ENCODE data around the gene SNUPN. TPM values are rescaled to one million over a fixed set of nuclear protein-coding genes. Genes with fewer than 3 reads are reported as not detected.
"Not testable (repeated sequence)": the region's sequence is repeated elsewhere in the genome, so short reads cannot be mapped to it uniquely, and the experiment has no call there.

SNUPN gene
- total RNA-seq, 6 donors from 2014 or later: 14.1 to 30.4 (median 22.4) TPM

GRCh38 chr15:75570126-75570845 lies 55.2 kb downstream of the SNUPN start:
- Histone ChIP-seq H3K27ac (no peak overlapping the region), H3K27me3 (no peaks in the 10 kb centered on the region), H3K36me3 (no peaks in the 10 kb centered on the region), H3K4me3 (no peak overlapping the region), H3K9me3 (no peaks in the 10 kb centered on the region), H3K4me1 (peaks cover 0 to 11% (median 9%) of the 10 kb centered on the region in 4 donors)
- TF ChIP-seq POLR2A (IDR thresholded peaks at IDR 0.05): no peak
- no peak for TF ChIP-seq POLR2AphosphoS5 (IDR thresholded peaks at IDR 0.05)
- no peak for TF ChIP-seq EP300 (IDR thresholded peaks at IDR 0.05)
- TF ChIP-seq CTCF (IDR thresholded peaks at IDR 0.05): no peak
- DNase-seq (no peak), ATAC-seq (ENCODE audit: low FRiP score in 2 of 2) (peak in 1 of 2 donors; percentile 42)
- WGBS, 2 donors: 67 to 84% methylated on average over 8 of the region's 8 CpGs

- ATAC-seq (ENCODE audit: low FRiP score in 2 of 2) (no peak), DNase-seq (no peak)
- H3K27ac ChIP-seq: no peak overlapping the region
- no peaks in the 10 kb centered on the region for H3K9me3 ChIP-seq
- no peaks in the 10 kb centered on the region for H3K4me1 ChIP-seq
- no peaks in the 10 kb centered on the region for H3K36me3 ChIP-seq
- H3K4me3 ChIP-seq: no peak overlapping the region
- TF ChIP-seq CTCF (IDR thresholded peaks at IDR 0.05) (no peak), EP300 (IDR thresholded peaks at IDR 0.05) (no peak), POLR2AphosphoS5 (IDR thresholded peaks at IDR 0.05) (no peak), POLR2A (IDR thresholded peaks at IDR 0.05) (no peak)
- WGBS, 2 donors: 94 to 95% methylated on average over 3 of the region's 3 CpGs
- no peaks in the 10 kb centered on the region for H3K27me3 ChIP-seq
Measured at GRCh38 chr15:75565062-75565970, 60.2 kb downstream of the SNUPN start.

- no peaks in the 10 kb centered on the region for H3K4me1 ChIP-seq
- H3K9me3 ChIP-seq: no peaks in the 10 kb centered on the region
- no peaks in the 10 kb centered on the region for H3K27me3 ChIP-seq
- ATAC-seq (ENCODE audit: low FRiP score in 2 of 2) (no peak), DNase-seq (no peak)
- H3K27ac ChIP-seq: no peak overlapping the region
- 95 to 99% methylated on average over 5 of the region's 5 CpGs for WGBS, 2 donors
- TF ChIP-seq POLR2A (IDR thresholded peaks at IDR 0.05) (no peak), EP300 (IDR thresholded peaks at IDR 0.05) (no peak), POLR2AphosphoS5 (IDR thresholded peaks at IDR 0.05) (no peak), CTCF (IDR thresholded peaks at IDR 0.05) (no peak)
- H3K4me3 ChIP-seq: no peak overlapping the region
- H3K36me3 ChIP-seq: no peaks in the 10 kb centered on the region
Measured at GRCh38 chr15:75561888-75562287, 63.6 kb downstream of the SNUPN start.

GRCh38 chr15:75559360-75559759 lies 66.2 kb downstream of the SNUPN start:
- H3K9me3 ChIP-seq; H3K4me1 ChIP-seq; H3K27me3 ChIP-seq; DNase-seq; ATAC-seq (ENCODE audit: low FRiP score in 2 of 2); H3K36me3 ChIP-seq; H3K4me3 ChIP-seq; H3K27ac ChIP-seq: not testable (repeated sequence)
- 60 to 84% methylated on average over 5 to 6 of the region's 6 CpGs for WGBS, 2 donors

GRCh38 chr15:75558955-75559354 lies 66.6 kb downstream of the SNUPN start:
- ATAC-seq (ENCODE audit: low FRiP score in 2 of 2); H3K4me3 ChIP-seq; H3K36me3 ChIP-seq; H3K27me3 ChIP-seq; H3K27ac ChIP-seq; H3K4me1 ChIP-seq; H3K9me3 ChIP-seq: not testable (repeated sequence)
- DNase-seq: peak in 1 of 2 donors; percentile 66
- WGBS, 2 donors: no CpG with 5 or more reads among the region's 28 CpGs

Data from upper lobe of left lung (tissue), 6 donors.